Loucy (cell line): ENCODE results near the gene CDH22.

Experiments used
- H2AFZ ChIP-seq: fragments of 200-600 bp; sonication (generic); 2 replicates; pipeline ENCODE4 v1.6.0; 2016; ENCODE audit warnings: antibody characterized with exemption, mild to moderate bottlenecking, low read length, moderate library complexity
- H3F3A ChIP-seq: fragments of 200-600 bp; 2 replicates; pipeline ENCODE4 v1.6.0; 2016; ENCODE audit warnings: antibody characterized with exemption, low read depth, mild to moderate bottlenecking
- H3K27me3 ChIP-seq: fragments of 200-600 bp; sonication (generic); 2 replicates; pipeline ENCODE4 v1.6.1; 2014; ENCODE audit warnings: low read length, mild to moderate bottlenecking; ENCODE audit not compliant: insufficient read depth, poor library complexity, severe bottlenecking
- H3K36me3 ChIP-seq: fragments of 200-600 bp; sonication (generic); 2 replicates; pipeline ENCODE4 v1.6.1; 2016; ENCODE audit warnings: low read length; ENCODE audit not compliant: insufficient read depth
- H3K4me1 ChIP-seq: fragments of 200-600 bp; sonication (generic); 2 replicates; pipeline ENCODE4 v1.5.1; 2014; ENCODE audit warnings: low read length, mild to moderate bottlenecking; ENCODE audit not compliant: insufficient read depth, poor library complexity, severe bottlenecking
- H3K4me2 ChIP-seq: fragments of 200-600 bp; sonication (generic); 2 replicates; pipeline ENCODE4 v1.6.0; 2014; ENCODE audit warnings: antibody characterized with exemption, low read length, low read depth, mild to moderate bottlenecking; ENCODE audit not compliant: poor library complexity, severe bottlenecking
- H3K4me3 ChIP-seq: fragments of 200-600 bp; sonication (generic); 2 replicates; pipeline ENCODE4 v1.5.1; 2014; ENCODE audit warnings: low read length, mild to moderate bottlenecking, mixed read lengths; ENCODE audit not compliant: poor library complexity, severe bottlenecking
- H3K79me2 ChIP-seq: fragments of 200-600 bp; sonication (generic); 2 replicates; pipeline ENCODE4 v1.6.1; 2014; ENCODE audit warnings: low read length; ENCODE audit not compliant: insufficient read depth
- H3K9ac ChIP-seq: fragments of 200-600 bp; sonication (generic); 2 replicates; pipeline ENCODE4 v1.6.0; 2014; ENCODE audit warnings: mild to moderate bottlenecking, low read depth, low read length, moderate library complexity; ENCODE audit not compliant: poor library complexity, severe bottlenecking
- H3K9me2 ChIP-seq: fragments of 200-600 bp; sonication (generic); replicated peaks from 2 replicates; pipeline ENCODE4 v1.6.1; 2016; ENCODE audit warnings: low read depth, low read length, mixed read lengths
- H3K9me3 ChIP-seq: fragments of 200-600 bp; sonication (generic); 2 replicates; pipeline ENCODE4 v1.6.1; 2014; ENCODE audit warnings: mild to moderate bottlenecking, antibody characterized with exemption, low read length, low read depth; ENCODE audit not compliant: insufficient read depth
- H4K20me1 ChIP-seq: fragments of 200-600 bp; sonication (generic); 2 replicates; pipeline ENCODE4 v1.6.0; 2014; ENCODE audit warnings: antibody characterized with exemption, low read length, mild to moderate bottlenecking; ENCODE audit not compliant: insufficient read depth, poor library complexity, severe bottlenecking
- CTCF ChIP-seq: fragments of 200-600 bp; sonication (generic); conservative IDR thresholded peaks from 2 replicates; pipeline ENCODE4 v1.5.1; 2014; ENCODE audit warnings: mild to moderate bottlenecking, antibody characterized with exemption, low read length
- EZH2phosphoT487 ChIP-seq: fragments of 200-600 bp; IDR thresholded peaks from 2 replicates; pipeline ENCODE4 v1.6.1; 2018; ENCODE audit warnings: antibody characterized with exemption, mild to moderate bottlenecking, moderate library complexity, borderline replicate concordance

Gene CDH22

GRCh38 chr20:46161921-46162320, 146.4 kb downstream of the CDH22 start:
- H4K20me1 ChIP-seq = no peaks in the 10 kb centered on the region
- H3K9me3 ChIP-seq = no peaks in the 10 kb centered on the region
- H3F3A ChIP-seq = no peaks in the 10 kb centered on the region
- no peak overlapping the region for H3K4me2 ChIP-seq
- no peak overlapping the region for H2AFZ ChIP-seq
- no peaks in the 10 kb centered on the region for H3K36me3 ChIP-seq
- no peak overlapping the region for H3K9ac ChIP-seq
- H3K4me1 ChIP-seq = no peaks in the 10 kb centered on the region
- H3K27me3 ChIP-seq = no peaks in the 10 kb centered on the region
- no peak overlapping the region for H3K4me3 ChIP-seq
- no peaks in the 10 kb centered on the region for H3K79me2 ChIP-seq
- H3K9me2 ChIP-seq = no peaks in the 10 kb centered on the region
- TF ChIP-seq CTCF = no peak
- no peak for TF ChIP-seq EZH2phosphoT487

- Histone ChIP-seq H4K20me1 (no peaks in the 10 kb centered on the region), H3K4me2 (no peak overlapping the region), H3K79me2 (no peaks in the 10 kb centered on the region), H2AFZ (no peak overlapping the region), H3K9me2 (no peaks in the 10 kb centered on the region), H3K27me3 (no peaks in the 10 kb centered on the region), H3K9me3 (no peaks in the 10 kb centered on the region), H3K4me3 (no peak overlapping the region), H3K9ac (no peak overlapping the region), H3F3A (no peaks in the 10 kb centered on the region), H3K4me1 (no peaks in the 10 kb centered on the region), H3K36me3 (no peaks in the 10 kb centered on the region)
- TF ChIP-seq EZH2phosphoT487 (no peak), CTCF (no peak)
Observed at GRCh38 chr20:46160661-46161060, 147.6 kb downstream of the CDH22 start.

- Histone ChIP-seq H3K4me2 (no peak overlapping the region), H3K9ac (no peak overlapping the region), H2AFZ (no peak overlapping the region), H3K9me3 (no peaks in the 10 kb centered on the region), H3F3A (no peaks in the 10 kb centered on the region), H3K4me1 (no peaks in the 10 kb centered on the region), H3K36me3 (no peaks in the 10 kb centered on the region), H3K27me3 (no peaks in the 10 kb centered on the region), H3K79me2 (no peaks in the 10 kb centered on the region), H4K20me1 (no peaks in the 10 kb centered on the region), H3K9me2 (no peaks in the 10 kb centered on the region), H3K4me3 (no peak overlapping the region)
- TF ChIP-seq EZH2phosphoT487 (no peak), CTCF (no peak)
Observed at GRCh38 chr20:46159101-46159897, 149.0 kb downstream of the CDH22 start.
